ENCODE data around the gene ADAMTS3.
"Not testable (repeated sequence)": the region's sequence is repeated elsewhere in the genome, so short reads cannot be mapped to it uniquely, and the experiment has no call there.

ADAMTS3 gene

GRCh38 chr4:72552447-72552846 lies 16.6 kb downstream of the ADAMTS3 start:
- H3K4me3 ChIP-seq (ENCODE audit: low read length): no peak overlapping the region
- TF ChIP-seq CTCF (conservative IDR thresholded peaks at IDR 0.05; ENCODE audit: low read depth, low read length): no peak
- DNase-seq (ENCODE audit: low read depth): no peak

GRCh38 chr4:72546456-72546855 lies 22.6 kb downstream of the ADAMTS3 start:
- no peak overlapping the region for H3K4me3 ChIP-seq (ENCODE audit: low read length)
- no peak for DNase-seq (ENCODE audit: low read depth)
- TF ChIP-seq CTCF (conservative IDR thresholded peaks at IDR 0.05; ENCODE audit: low read depth, low read length): no peak

- H3K4me3 ChIP-seq (ENCODE audit: low read length); DNase-seq (ENCODE audit: low read depth): not testable (repeated sequence)
Measured at GRCh38 chr4:72540694-72541093, 28.3 kb downstream of the ADAMTS3 start.

GRCh38 chr4:72538006-72538405 lies 31.0 kb downstream of the ADAMTS3 start:
- no peak for DNase-seq (ENCODE audit: low read depth)
- TF ChIP-seq CTCF (conservative IDR thresholded peaks at IDR 0.05; ENCODE audit: low read depth, low read length): no peak
- H3K4me3 ChIP-seq (ENCODE audit: low read length): no peak overlapping the region

- no peak for TF ChIP-seq CTCF (conservative IDR thresholded peaks at IDR 0.05; ENCODE audit: low read depth, low read length)
- DNase-seq (ENCODE audit: low read depth): no peak
- no peak overlapping the region for H3K4me3 ChIP-seq (ENCODE audit: low read length)
Measured at GRCh38 chr4:72536443-72536842, 32.6 kb downstream of the ADAMTS3 start.

GRCh38 chr4:72531768-72532290 lies 37.2 kb downstream of the ADAMTS3 start:
- peak; percentile 91 for DNase-seq (ENCODE audit: low read depth)
- no peak for TF ChIP-seq CTCF (conservative IDR thresholded peaks at IDR 0.05; ENCODE audit: low read depth, low read length)
- no peak overlapping the region for H3K4me3 ChIP-seq (ENCODE audit: low read length)

- H3K4me3 ChIP-seq (ENCODE audit: low read length): no peak overlapping the region
- no peak for TF ChIP-seq CTCF (conservative IDR thresholded peaks at IDR 0.05; ENCODE audit: low read depth, low read length)
- DNase-seq (ENCODE audit: low read depth): no peak
Measured at GRCh38 chr4:72531322-72531721, 37.7 kb downstream of the ADAMTS3 start.
